Fibroblast of mammary gland (primary cell): ENCODE data around the gene APBB2.
A peak's percentile ranks its signal among the peaks of the same experiment; 100 is the strongest.

Experiments
- DNase-seq: peaks from one replicate; pipeline ENCODE4 v3.0.0-alpha.2; 2010; ENCODE audit warnings: low read depth
- H3K4me3 ChIP-seq: 2 replicates; pipeline ENCODE4 v1.5.1; 2011; ENCODE audit warnings: low read depth, mild to moderate bottlenecking, low read length, moderate library complexity; ENCODE audit not compliant: control insufficient read depth
- CTCF ChIP-seq: conservative IDR thresholded peaks from 2 replicates; pipeline ENCODE4 v1.5.1; 2011; ENCODE audit warnings: low read depth, low read length, inconsistent platforms; ENCODE audit not compliant: control insufficient read depth, insufficient read depth

The APBB2 gene

GRCh38 chr4:41069257-41069656 lies 145.1 kb downstream of the APBB2 start:
- TF ChIP-seq CTCF = no peak

GRCh38 chr4:41067369-41067768 lies 147.0 kb downstream of the APBB2 start:
- TF ChIP-seq CTCF = no peak
- peak; percentile 52 for DNase-seq
- H3K4me3 ChIP-seq = no peak overlapping the region

More at GRCh38 chr4:41069257-41069656, 145.1 kb downstream of the APBB2 start:
- DNase-seq = peak; percentile 24
- no peak overlapping the region for H3K4me3 ChIP-seq

GRCh38 chr4:41066049-41066448 lies 148.3 kb downstream of the APBB2 start:
- DNase-seq = no peak
- no peak overlapping the region for H3K4me3 ChIP-seq
- TF ChIP-seq CTCF = no peak

- no peak for TF ChIP-seq CTCF
- H3K4me3 ChIP-seq = no peak overlapping the region
- no peak for DNase-seq
Measured at GRCh38 chr4:41065434-41066006, 148.8 kb downstream of the APBB2 start.

- DNase-seq = no peak
- no peak overlapping the region for H3K4me3 ChIP-seq
- TF ChIP-seq CTCF = no peak
Measured at GRCh38 chr4:41064953-41065352, 149.4 kb downstream of the APBB2 start.

GRCh38 chr4:41061482-41062185 lies 152.7 kb downstream of the APBB2 start:
- no peak for TF ChIP-seq CTCF
- H3K4me3 ChIP-seq = no peak overlapping the region
- peak; percentile 35 for DNase-seq
